ENCODE results near the gene GOLPH3.

DNA sequence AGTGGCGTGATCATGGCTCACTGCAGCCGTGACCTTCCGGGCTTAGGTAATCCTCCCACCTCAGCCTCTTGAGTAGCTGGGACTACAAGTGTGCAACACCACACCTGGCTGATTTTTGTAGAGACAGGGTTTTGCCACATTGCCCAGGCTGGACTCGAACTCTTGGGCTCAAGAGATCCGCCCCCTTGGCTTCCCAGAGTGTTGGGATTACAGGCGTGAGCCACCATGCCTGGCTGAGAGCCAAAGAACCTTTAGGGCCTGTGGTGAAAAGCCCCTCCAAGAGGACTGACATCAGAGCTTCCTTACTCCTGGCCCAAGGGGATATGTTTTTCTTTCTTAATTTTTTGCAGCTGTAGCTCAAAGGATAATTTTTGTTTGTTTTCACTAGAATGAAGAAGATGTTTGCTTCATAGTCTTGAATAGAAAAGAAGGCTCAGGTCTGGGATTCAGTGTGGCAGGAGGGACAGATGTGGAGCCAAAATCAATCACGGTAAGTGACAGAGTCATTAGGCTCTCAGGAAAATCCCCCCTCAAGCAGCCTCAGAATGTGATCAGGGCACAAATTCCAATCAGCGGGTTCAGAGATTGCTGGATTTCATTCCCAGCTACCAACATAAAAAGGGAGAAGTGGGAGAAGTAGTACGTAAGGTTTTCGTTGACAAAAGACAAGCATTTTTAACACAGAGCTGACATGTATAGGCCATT is 77.1 kb downstream of the GOLPH3 start:
- TF ChIP-seq POLR2AphosphoS5 (IDR thresholded peaks at IDR 0.05; ENCODE audit: low read depth, low read length) (no peak), CEBPB (IDR thresholded peaks at IDR 0.05; ENCODE audit: low read depth) (no peak), EZH2phosphoT487 (IDR thresholded peaks at IDR 0.05; ENCODE audit: borderline replicate concordance) (no peak), POLR2A (IDR thresholded peaks at IDR 0.05; ENCODE audit: borderline replicate concordance, extremely low read depth, insufficient read depth, insufficient read length) (no peak), YY1 (IDR thresholded peaks at IDR 0.05; ENCODE audit: extremely low read depth, insufficient replicate concordance, low read depth, low read length) (no peak), JUND (IDR thresholded peaks at IDR 0.05) (no peak), SRF (IDR thresholded peaks at IDR 0.05; ENCODE audit: low read depth) (no peak), SP1 (IDR thresholded peaks at IDR 0.05; ENCODE audit: low read depth) (no peak), SIN3A (IDR thresholded peaks at IDR 0.05; ENCODE audit: low read depth) (no peak)
- TF ChIP-seq, protein P1, sequence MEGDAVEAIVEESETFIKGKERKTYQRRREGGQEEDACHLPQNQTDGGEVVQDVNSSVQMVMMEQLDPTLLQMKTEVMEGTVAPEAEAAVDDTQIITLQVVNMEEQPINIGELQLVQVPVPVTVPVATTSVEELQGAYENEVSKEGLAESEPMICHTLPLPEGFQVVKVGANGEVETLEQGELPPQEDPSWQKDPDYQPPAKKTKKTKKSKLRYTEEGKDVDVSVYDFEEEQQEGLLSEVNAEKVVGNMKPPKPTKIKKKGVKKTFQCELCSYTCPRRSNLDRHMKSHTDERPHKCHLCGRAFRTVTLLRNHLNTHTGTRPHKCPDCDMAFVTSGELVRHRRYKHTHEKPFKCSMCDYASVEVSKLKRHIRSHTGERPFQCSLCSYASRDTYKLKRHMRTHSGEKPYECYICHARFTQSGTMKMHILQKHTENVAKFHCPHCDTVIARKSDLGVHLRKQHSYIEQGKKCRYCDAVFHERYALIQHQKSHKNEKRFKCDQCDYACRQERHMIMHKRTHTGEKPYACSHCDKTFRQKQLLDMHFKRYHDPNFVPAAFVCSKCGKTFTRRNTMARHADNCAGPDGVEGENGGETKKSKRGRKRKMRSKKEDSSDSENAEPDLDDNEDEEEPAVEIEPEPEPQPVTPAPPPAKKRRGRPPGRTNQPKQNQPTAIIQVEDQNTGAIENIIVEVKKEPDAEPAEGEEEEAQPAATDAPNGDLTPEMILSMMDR (IDR thresholded peaks at IDR 0.05 in 2 of 3, conservative IDR thresholded peaks at IDR 0.05 in 1 of 3; ENCODE audit: borderline replicate concordance in 1 of 3, insufficient read depth in 1 of 3, low read depth in 2 of 3, low read length in 2 of 3), result no peak
- TF ChIP-seq, protein P2, sequence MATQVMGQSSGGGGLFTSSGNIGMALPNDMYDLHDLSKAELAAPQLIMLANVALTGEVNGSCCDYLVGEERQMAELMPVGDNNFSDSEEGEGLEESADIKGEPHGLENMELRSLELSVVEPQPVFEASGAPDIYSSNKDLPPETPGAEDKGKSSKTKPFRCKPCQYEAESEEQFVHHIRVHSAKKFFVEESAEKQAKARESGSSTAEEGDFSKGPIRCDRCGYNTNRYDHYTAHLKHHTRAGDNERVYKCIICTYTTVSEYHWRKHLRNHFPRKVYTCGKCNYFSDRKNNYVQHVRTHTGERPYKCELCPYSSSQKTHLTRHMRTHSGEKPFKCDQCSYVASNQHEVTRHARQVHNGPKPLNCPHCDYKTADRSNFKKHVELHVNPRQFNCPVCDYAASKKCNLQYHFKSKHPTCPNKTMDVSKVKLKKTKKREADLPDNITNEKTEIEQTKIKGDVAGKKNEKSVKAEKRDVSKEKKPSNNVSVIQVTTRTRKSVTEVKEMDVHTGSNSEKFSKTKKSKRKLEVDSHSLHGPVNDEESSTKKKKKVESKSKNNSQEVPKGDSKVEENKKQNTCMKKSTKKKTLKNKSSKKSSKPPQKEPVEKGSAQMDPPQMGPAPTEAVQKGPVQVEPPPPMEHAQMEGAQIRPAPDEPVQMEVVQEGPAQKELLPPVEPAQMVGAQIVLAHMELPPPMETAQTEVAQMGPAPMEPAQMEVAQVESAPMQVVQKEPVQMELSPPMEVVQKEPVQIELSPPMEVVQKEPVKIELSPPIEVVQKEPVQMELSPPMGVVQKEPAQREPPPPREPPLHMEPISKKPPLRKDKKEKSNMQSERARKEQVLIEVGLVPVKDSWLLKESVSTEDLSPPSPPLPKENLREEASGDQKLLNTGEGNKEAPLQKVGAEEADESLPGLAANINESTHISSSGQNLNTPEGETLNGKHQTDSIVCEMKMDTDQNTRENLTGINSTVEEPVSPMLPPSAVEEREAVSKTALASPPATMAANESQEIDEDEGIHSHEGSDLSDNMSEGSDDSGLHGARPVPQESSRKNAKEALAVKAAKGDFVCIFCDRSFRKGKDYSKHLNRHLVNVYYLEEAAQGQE (IDR thresholded peaks at IDR 0.05; ENCODE audit: low read depth), result no peak
- TF ChIP-seq, protein P3, sequence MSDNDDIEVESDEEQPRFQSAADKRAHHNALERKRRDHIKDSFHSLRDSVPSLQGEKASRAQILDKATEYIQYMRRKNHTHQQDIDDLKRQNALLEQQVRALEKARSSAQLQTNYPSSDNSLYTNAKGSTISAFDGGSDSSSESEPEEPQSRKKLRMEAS (IDR thresholded peaks at IDR 0.05), result no peak

Data from HCT116 (cell line).